GM12892 (cell line): ENCODE data around the gene NPAS3.

Source experiments
- POLR2A ChIP-seq: IDR thresholded peaks from 2 replicates; pipeline ENCODE4 v1.6.1; 2011; ENCODE audit warnings: low read depth, low read length, control low read depth
- POLR2AphosphoS5 ChIP-seq: IDR thresholded peaks from 2 replicates; pipeline ENCODE4 v1.6.1; 2011; ENCODE audit warnings: low read depth, low read length, control low read depth
- TAF1 ChIP-seq: IDR thresholded peaks from 2 replicates; pipeline ENCODE4 v1.6.1; 2011; ENCODE audit warnings: low read depth, mild to moderate bottlenecking, control low read depth, low read length, borderline replicate concordance

DNA sequence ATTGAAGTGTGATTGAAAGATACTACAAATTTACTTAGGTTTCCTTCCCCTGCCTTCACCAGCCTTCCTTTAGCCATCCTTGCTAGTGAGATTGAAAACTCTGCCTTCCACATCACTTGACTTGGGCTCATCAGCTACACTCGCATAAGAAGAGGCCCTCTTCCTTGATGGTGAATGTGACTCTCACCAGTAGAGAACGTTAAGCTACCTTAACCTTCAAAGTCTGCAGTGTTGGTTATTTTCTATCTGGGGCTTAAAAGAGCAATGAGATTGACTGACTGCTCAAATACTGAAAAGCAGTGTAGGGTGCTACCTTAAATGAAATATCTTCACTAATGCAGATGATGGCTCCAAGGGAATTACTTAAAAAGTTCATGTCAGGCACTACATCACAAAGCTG is 740.3 kb downstream of the NPAS3 start:
- TF ChIP-seq POLR2AphosphoS5 (no peak), POLR2A (no peak), TAF1 (no peak)
